HEK293 (cell line): Measurements from ENCODE around the gene BTBD7.

Experiments used
- CTCF ChIA-PET: fragments of 350-600 bp; formaldehyde crosslinking; extraction: SDS; loops from one replicate; lab custom pipeline; 2021; ENCODE audit warnings: antibody characterized with exemption; lab: Yijun Ruan, JAX
- POLR2A ChIA-PET: fragments of 300-600 bp; formaldehyde crosslinking; extraction: SDS; loops from one replicate; lab custom pipeline; 2020; ENCODE audit warnings: antibody characterized with exemption, inconsistent platforms; lab: Yijun Ruan, JAX
- H3K27ac ChIP-seq: fragments of 200-500 bp; sonication (Bioruptor generic); 2 replicates; pipeline ENCODE4 v1.5.1; 2014; ENCODE audit warnings: low read depth, low read length, control low read depth, inconsistent platforms; ENCODE audit errors: extremely low read depth
- H3K36me3 ChIP-seq, 2 experiments: fragments of 200-500 bp in 1 of 2; sonication (Bioruptor generic) in 1 of 2; 1 replicate in 1 of 2; 2 replicates in 1 of 2; pipeline ENCODE4 v1.5.1; 2014 to 2017; ENCODE audit warnings: inconsistent platforms in 2 of 2, low read length in 2 of 2; ENCODE audit not compliant: control insufficient read depth in 2 of 2, insufficient read depth in 1 of 2
- H3K4me1 ChIP-seq: fragments of 200-500 bp; sonication (Bioruptor generic); 2 replicates; pipeline ENCODE4 v1.5.1; 2014; ENCODE audit warnings: mild to moderate bottlenecking, low read length, inconsistent platforms; ENCODE audit not compliant: control insufficient read depth, insufficient read depth
- H3K4me3 ChIP-seq: 2 replicates; pipeline ENCODE4 v1.5.1; 2011; ENCODE audit warnings: low read depth, mild to moderate bottlenecking, control low read depth, low read length, moderate library complexity
- H3K9me3 ChIP-seq: fragments of 200-500 bp; sonication (Bioruptor generic); 2 replicates; pipeline ENCODE4 v1.5.1; 2014; ENCODE audit warnings: low read depth, low read length, inconsistent platforms; ENCODE audit not compliant: control insufficient read depth, insufficient read depth
- BCL11A ChIP-seq: fragments of 450-650 bp; formaldehyde crosslinking; IDR thresholded peaks from 2 replicates; pipeline ENCODE4 v1.5.1; 2016; ENCODE audit warnings: low read depth, missing biosample characterization, missing genetic modification characterization
- PRDM1 ChIP-seq: fragments of 450-650 bp; formaldehyde crosslinking; IDR thresholded peaks from 2 replicates; pipeline ENCODE4; 2016; ENCODE audit warnings: missing biosample characterization, missing genetic modification characterization
- RBAK ChIP-seq: fragments of 450-650 bp; formaldehyde crosslinking; IDR thresholded peaks from 2 replicates; pipeline ENCODE4 v1.5.1; 2016; ENCODE audit warnings: missing biosample characterization, missing genetic modification characterization
- SP3 ChIP-seq: fragments of 450-650 bp; formaldehyde crosslinking; IDR thresholded peaks from 2 replicates; pipeline ENCODE4 v1.5.1; 2016; ENCODE audit warnings: missing biosample characterization, missing genetic modification characterization
- ZBTB8A ChIP-seq: fragments of 450-650 bp; formaldehyde crosslinking; IDR thresholded peaks from 2 replicates; pipeline ENCODE4 v1.5.1; 2016; ENCODE audit warnings: missing biosample characterization, missing genetic modification characterization
- ZNF157 ChIP-seq: fragments of 450-650 bp; formaldehyde crosslinking; IDR thresholded peaks from 2 replicates; pipeline ENCODE4 v1.5.1; 2016; ENCODE audit warnings: missing biosample characterization, missing genetic modification characterization
- ZNF19 ChIP-seq: fragments of 450-650 bp; formaldehyde crosslinking; IDR thresholded peaks from 2 replicates; pipeline ENCODE4; 2016; ENCODE audit warnings: missing biosample characterization, missing genetic modification characterization, low read depth
- ZNF24 ChIP-seq: fragments of 450-650 bp; formaldehyde crosslinking; IDR thresholded peaks from 2 replicates; pipeline ENCODE4 v1.5.1; 2016; ENCODE audit warnings: missing biosample characterization, missing genetic modification characterization
- ZNF398 ChIP-seq: fragments of 450-650 bp; formaldehyde crosslinking; IDR thresholded peaks from 2 replicates; pipeline ENCODE4 v1.5.1; 2017; ENCODE audit warnings: missing biosample characterization, missing genetic modification characterization
- ZNF488 ChIP-seq: fragments of 450-650 bp; formaldehyde crosslinking; IDR thresholded peaks from 2 replicates; pipeline ENCODE4 v1.5.1; 2016; ENCODE audit warnings: missing biosample characterization, missing genetic modification characterization
- ZNF530 ChIP-seq: fragments of 450-650 bp; formaldehyde crosslinking; IDR thresholded peaks from 2 replicates; pipeline ENCODE4 v1.5.1; 2016; ENCODE audit warnings: low read depth, missing biosample characterization, missing genetic modification characterization
- ZNF549 ChIP-seq: fragments of 450-650 bp; IDR thresholded peaks from 2 replicates; pipeline ENCODE4 v1.5.1; 2018; ENCODE audit warnings: missing biosample characterization, missing genetic modification characterization, mild to moderate bottlenecking, inconsistent platforms, moderate library complexity
- ZNF571 ChIP-seq: fragments of 450-650 bp; formaldehyde crosslinking; IDR thresholded peaks from 2 replicates; pipeline ENCODE4 v1.5.0; 2017; ENCODE audit warnings: missing biosample characterization, missing genetic modification characterization
- ZNF600 ChIP-seq: fragments of 450-650 bp; formaldehyde crosslinking; IDR thresholded peaks from 2 replicates; pipeline ENCODE4 v1.5.1; 2016; ENCODE audit warnings: missing biosample characterization, missing genetic modification characterization
- ZNF654 ChIP-seq: fragments of 450-650 bp; formaldehyde crosslinking; IDR thresholded peaks from 2 replicates; pipeline ENCODE4 v1.5.1; 2016; ENCODE audit warnings: low read depth, missing biosample characterization, missing genetic modification characterization
- ZNF664 ChIP-seq: fragments of 450-650 bp; formaldehyde crosslinking; IDR thresholded peaks from 2 replicates; pipeline ENCODE4 v1.5.1; 2016; ENCODE audit warnings: missing biosample characterization, missing genetic modification characterization
- ZNF670 ChIP-seq: fragments of 450-650 bp; formaldehyde crosslinking; IDR thresholded peaks from 2 replicates; pipeline ENCODE4 v1.5.1; 2016; ENCODE audit warnings: missing biosample characterization, missing genetic modification characterization, low read depth
- TF ChIP-seq, protein P1 (sequence below): fragments of 450-650 bp; formaldehyde crosslinking; IDR thresholded peaks from 2 replicates; pipeline ENCODE4 v1.5.1; 2016; ENCODE audit warnings: missing biosample characterization, missing genetic modification characterization
- TF ChIP-seq, protein P2 (sequence below): fragments of 450-650 bp; formaldehyde crosslinking; IDR thresholded peaks from 2 replicates; pipeline ENCODE4 v1.5.1; 2016; ENCODE audit warnings: missing biosample characterization, missing genetic modification characterization, low read depth

The BTBD7 gene

GRCh38 chr14:93320489-93320888 lies 12.3 kb downstream of the BTBD7 start:
- Histone ChIP-seq H3K4me1 (peaks cover 15% of the 10 kb centered on the region), H3K9me3 (no peaks in the 10 kb centered on the region), H3K4me3 (no peak overlapping the region), H3K27ac (no peak overlapping the region)
- POLR2A ChIA-PET, result no interaction called here
- TF ChIP-seq BCL11A (no peak), ZNF670 (no peak), ZNF571 (tag by site-specific recombination) (no peak), ZNF19 (tag by site-specific recombination) (no peak), ZBTB8A (no peak), ZNF157 (no peak), RBAK (tag by site-specific recombination) (no peak), SP3 (tag by site-specific recombination) (no peak), ZNF654 (tag by site-specific recombination) (no peak), ZNF664 (tag by site-specific recombination) (no peak), PRDM1 (no peak), ZNF488 (tag by site-specific recombination) (no peak), ZNF549 (tag by site-specific recombination) (no peak)
- TF ChIP-seq, protein P1, sequence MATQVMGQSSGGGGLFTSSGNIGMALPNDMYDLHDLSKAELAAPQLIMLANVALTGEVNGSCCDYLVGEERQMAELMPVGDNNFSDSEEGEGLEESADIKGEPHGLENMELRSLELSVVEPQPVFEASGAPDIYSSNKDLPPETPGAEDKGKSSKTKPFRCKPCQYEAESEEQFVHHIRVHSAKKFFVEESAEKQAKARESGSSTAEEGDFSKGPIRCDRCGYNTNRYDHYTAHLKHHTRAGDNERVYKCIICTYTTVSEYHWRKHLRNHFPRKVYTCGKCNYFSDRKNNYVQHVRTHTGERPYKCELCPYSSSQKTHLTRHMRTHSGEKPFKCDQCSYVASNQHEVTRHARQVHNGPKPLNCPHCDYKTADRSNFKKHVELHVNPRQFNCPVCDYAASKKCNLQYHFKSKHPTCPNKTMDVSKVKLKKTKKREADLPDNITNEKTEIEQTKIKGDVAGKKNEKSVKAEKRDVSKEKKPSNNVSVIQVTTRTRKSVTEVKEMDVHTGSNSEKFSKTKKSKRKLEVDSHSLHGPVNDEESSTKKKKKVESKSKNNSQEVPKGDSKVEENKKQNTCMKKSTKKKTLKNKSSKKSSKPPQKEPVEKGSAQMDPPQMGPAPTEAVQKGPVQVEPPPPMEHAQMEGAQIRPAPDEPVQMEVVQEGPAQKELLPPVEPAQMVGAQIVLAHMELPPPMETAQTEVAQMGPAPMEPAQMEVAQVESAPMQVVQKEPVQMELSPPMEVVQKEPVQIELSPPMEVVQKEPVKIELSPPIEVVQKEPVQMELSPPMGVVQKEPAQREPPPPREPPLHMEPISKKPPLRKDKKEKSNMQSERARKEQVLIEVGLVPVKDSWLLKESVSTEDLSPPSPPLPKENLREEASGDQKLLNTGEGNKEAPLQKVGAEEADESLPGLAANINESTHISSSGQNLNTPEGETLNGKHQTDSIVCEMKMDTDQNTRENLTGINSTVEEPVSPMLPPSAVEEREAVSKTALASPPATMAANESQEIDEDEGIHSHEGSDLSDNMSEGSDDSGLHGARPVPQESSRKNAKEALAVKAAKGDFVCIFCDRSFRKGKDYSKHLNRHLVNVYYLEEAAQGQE (tag by site-specific recombination), result no peak
- TF ChIP-seq, protein P2, sequence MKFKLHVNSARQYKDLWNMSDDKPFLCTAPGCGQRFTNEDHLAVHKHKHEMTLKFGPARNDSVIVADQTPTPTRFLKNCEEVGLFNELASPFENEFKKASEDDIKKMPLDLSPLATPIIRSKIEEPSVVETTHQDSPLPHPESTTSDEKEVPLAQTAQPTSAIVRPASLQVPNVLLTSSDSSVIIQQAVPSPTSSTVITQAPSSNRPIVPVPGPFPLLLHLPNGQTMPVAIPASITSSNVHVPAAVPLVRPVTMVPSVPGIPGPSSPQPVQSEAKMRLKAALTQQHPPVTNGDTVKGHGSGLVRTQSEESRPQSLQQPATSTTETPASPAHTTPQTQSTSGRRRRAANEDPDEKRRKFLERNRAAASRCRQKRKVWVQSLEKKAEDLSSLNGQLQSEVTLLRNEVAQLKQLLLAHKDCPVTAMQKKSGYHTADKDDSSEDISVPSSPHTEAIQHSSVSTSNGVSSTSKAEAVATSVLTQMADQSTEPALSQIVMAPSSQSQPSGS, result no peak
- TF ChIP-seq, all 188 proteins: peak for 0
- CTCF ChIA-PET, result no interaction called here
- peaks cover 0 to 9% of the 10 kb centered on the region in 2 experiments; a peak in 2 of 3 replicates for H3K36me3 ChIP-seq

GRCh38 chr14:93319958-93320357 lies 12.9 kb downstream of the BTBD7 start:
- POLR2A ChIA-PET, result no interaction called here
- no peaks in the 10 kb centered on the region for H3K9me3 ChIP-seq
- peaks cover 15% of the 10 kb centered on the region for H3K4me1 ChIP-seq
- CTCF ChIA-PET, result no interaction called here
- H3K27ac ChIP-seq, result no peak overlapping the region
- H3K4me3 ChIP-seq, result no peak overlapping the region
- no peak for TF ChIP-seq ZNF530 (tag by site-specific recombination)
- TF ChIP-seq ZNF24, result no peak
- no peak for TF ChIP-seq ZNF600 (tag by site-specific recombination)
- 0 out of 2 replicates have a peak, but pooled peaks have one; percentile 10 for TF ChIP-seq ZNF398
- peaks cover 0 to 9% of the 10 kb centered on the region in 2 experiments; a peak in 2 of 3 replicates for H3K36me3 ChIP-seq
